HT1080 (cell line): ENCODE measurements around the gene MOB2. TPM values are rescaled to one million over a fixed set of nuclear protein-coding genes. Genes with fewer than 3 reads are reported as not detected.

Experiments used
- DNase-seq: peaks from one replicate; pipeline ENCODE4 v3.0.0-alpha.2; 2015; ENCODE audit warnings: low read depth
- total RNA-seq: library from RNA; depleted of rRNA; stranded (reverse); fragments of >200 nt; shearing (Covaris generic); gene quantifications from 2 replicates; pipeline ENCODE4 v1.2.3, GENCODE V29; 2014

MOB2 gene
- total RNA-seq, 1 experiment from 2014 or later: 38.7 TPM

- DNase-seq: no peak
Observed at GRCh38 chr11:1504138-1504537, 17.6 kb upstream of the MOB2 start.

- DNase-seq: no peak
Observed at GRCh38 chr11:1503708-1504104, 17.1 kb upstream of the MOB2 start.

- no peak for DNase-seq
Observed at GRCh38 chr11:1502954-1503707, 16.6 kb upstream of the MOB2 start.

GRCh38 chr11:1502168-1502953 lies 15.8 kb upstream of the MOB2 start:
- DNase-seq: no peak

GRCh38 chr11:1501421-1502167 lies 15.0 kb upstream of the MOB2 start:
- DNase-seq: no peak

GRCh38 chr11:1500466-1501420 lies 14.2 kb upstream of the MOB2 start:
- no peak for DNase-seq

GRCh38 chr11:1499899-1500298 lies 13.3 kb upstream of the MOB2 start:
- no peak for DNase-seq

- no peak for DNase-seq
Observed at GRCh38 chr11:1499261-1499890, 12.8 kb upstream of the MOB2 start.

- no peak for DNase-seq
Observed at GRCh38 chr11:1498262-1498661, 11.7 kb upstream of the MOB2 start.

- DNase-seq: no peak
Observed at GRCh38 chr11:1497600-1497999, 11.0 kb upstream of the MOB2 start.

- no peak for DNase-seq
Observed at GRCh38 chr11:1496761-1497095, 10.1 kb upstream of the MOB2 start.

GRCh38 chr11:1496091-1496760 lies 9.6 kb upstream of the MOB2 start:
- no peak for DNase-seq

- no peak for DNase-seq
Observed at GRCh38 chr11:1494650-1495049, 8.1 kb upstream of the MOB2 start.

- no peak for DNase-seq
Observed at GRCh38 chr11:1493650-1494244, 7.2 kb upstream of the MOB2 start.

- no peak for DNase-seq
Observed at GRCh38 chr11:1491379-1491778, 4.8 kb upstream of the MOB2 start.

GRCh38 chr11:1490651-1491050 lies 4.1 kb upstream of the MOB2 start:
- no peak for DNase-seq

- no peak for DNase-seq
Observed at GRCh38 chr11:1488575-1489180, 2.1 kb upstream of the MOB2 start.

- no peak for DNase-seq
Observed at GRCh38 chr11:1487851-1488574, 1.4 kb upstream of the MOB2 start.
